TTC549 (cell line): Measurements from ENCODE around the gene NRROS.

ENCODE experiments used
- FAIRE-seq: peaks from 2 replicates; lab custom pipeline; 2012; peaks lifted over from hg19 to GRCh38; lab: Jason Lieb, UNC

NRROS gene

GRCh38 chr3:196651819-196652218 lies 12.3 kb downstream of the NRROS start:
- FAIRE-seq, result no peak

GRCh38 chr3:196652961-196653795 lies 13.7 kb downstream of the NRROS start:
- FAIRE-seq, result no peak

- FAIRE-seq, result no peak
These were observed 14.7 kb downstream of the NRROS start for GRCh38 chr3:196654006-196654734.

GRCh38 chr3:196654735-196655090 lies 15.2 kb downstream of the NRROS start:
- FAIRE-seq, result no peak

- no peak for FAIRE-seq
These were observed 16.0 kb downstream of the NRROS start for GRCh38 chr3:196655496-196655895.

GRCh38 chr3:196656213-196656612 lies 16.7 kb downstream of the NRROS start:
- no peak for FAIRE-seq

- FAIRE-seq, result no peak
These were observed 20.4 kb downstream of the NRROS start for GRCh38 chr3:196659901-196660351.

GRCh38 chr3:196660381-196661166 lies 21.1 kb downstream of the NRROS start:
- no peak for FAIRE-seq

- FAIRE-seq, result no peak
These were observed 21.9 kb downstream of the NRROS start for GRCh38 chr3:196661400-196661799.

- FAIRE-seq, result no peak
These were observed 22.5 kb downstream of the NRROS start for GRCh38 chr3:196662033-196662432.

- no peak for FAIRE-seq
These were observed 23.4 kb downstream of the NRROS start for GRCh38 chr3:196662711-196663571.

- FAIRE-seq, result no peak
These were observed 26.7 kb downstream of the NRROS start for GRCh38 chr3:196666001-196666867.

GRCh38 chr3:196667056-196667825 lies 27.7 kb downstream of the NRROS start:
- no peak for FAIRE-seq

GRCh38 chr3:196670339-196670738 lies 30.8 kb downstream of the NRROS start:
- FAIRE-seq, result no peak

GRCh38 chr3:196673632-196674031 lies 34.1 kb downstream of the NRROS start:
- no peak for FAIRE-seq

- FAIRE-seq, result no peak
These were observed 37.9 kb downstream of the NRROS start for GRCh38 chr3:196677353-196677752.

GRCh38 chr3:196677931-196678330 lies 38.4 kb downstream of the NRROS start:
- FAIRE-seq, result no peak

GRCh38 chr3:196684548-196685407 lies 45.3 kb downstream of the NRROS start:
- FAIRE-seq, result no peak

- FAIRE-seq, result no peak
These were observed 46.9 kb downstream of the NRROS start for GRCh38 chr3:196686436-196686835.
